ENCODE measurements around the gene GPR63. TPM values are rescaled to one million over a fixed set of nuclear protein-coding genes. Genes with fewer than 3 reads are reported as not detected.

Gene GPR63
- total and polyA plus RNA-seq, 2 of the 4 experiments (the other 2 are of a cell fraction) = 0.36 to 0.44 TPM

GRCh38 chr6:96856856-96857255 is 19.6 kb upstream of the GPR63 start:
- H2AK9ac ChIP-seq (replicated peaks; ENCODE audit: low read depth, low read length, poor library complexity) = no peak overlapping the region
- H3K23ac ChIP-seq (ENCODE audit: low read depth, low read length) = no peak overlapping the region
- no peak overlapping the region for H3K27ac ChIP-seq (ENCODE audit: insufficient read depth, low read length)
- no peak overlapping the region for H4K8ac ChIP-seq (ENCODE audit: low read depth in 2 of 2, low read length in 2 of 2)
- no peak overlapping the region for H3K56ac ChIP-seq (ENCODE audit: extremely low read depth, insufficient read depth, low read length)
- in situ Hi-C loops (cut with MboI; ENCODE audit: low sequenced_read_pairs) (no loop called here), intact Hi-C loops (cut with micrococcal nuclease) (no loop called here), dilution Hi-C loops (cut with HindIII; ENCODE audit: low sequenced_read_pairs, unreplicated experiment) (no loop called here)
- no peaks in the 10 kb centered on the region for H4K20me1 ChIP-seq (ENCODE audit: insufficient read depth, low read length)
- no peak overlapping the region for H2BK15ac ChIP-seq (ENCODE audit: low read depth, low read length)
- no peak overlapping the region for H3K4ac ChIP-seq (ENCODE audit: low read depth, low read length)
- no peak overlapping the region for H4K91ac ChIP-seq (ENCODE audit: insufficient read depth, low read depth, low read length)
- no peaks in the 10 kb centered on the region for H3K79me1 ChIP-seq (ENCODE audit: low read depth in 1 of 2, low read length in 2 of 2)
- BruUV-seq (replicated peaks) = no TSS peak
- no peak overlapping the region for H2BK120ac ChIP-seq (ENCODE audit: low read depth, low read length)
- H2BK20ac ChIP-seq (ENCODE audit: low read depth, low read length) = no peak overlapping the region
- H2BK5ac ChIP-seq (ENCODE audit: low read depth, low read length, poor library complexity, severe bottlenecking) = no peak overlapping the region
- H3K4me2 ChIP-seq (ENCODE audit: low read depth, low read length) = no peak overlapping the region
- no peaks in the 10 kb centered on the region for H3K36me3 ChIP-seq (ENCODE audit: control insufficient read depth, insufficient read depth, low read length)
- H3K4me1 ChIP-seq (ENCODE audit: control insufficient read depth, insufficient read depth, low read length) = no peaks in the 10 kb centered on the region
- ChIA-PET POLR2A (ENCODE audit: unreplicated experiment) (no interaction called here), CTCF (no interaction called here)
- no peak overlapping the region for H3K18ac ChIP-seq (ENCODE audit: low read depth, low read length)
- no peaks in the 10 kb centered on the region for H3K9me1 ChIP-seq (ENCODE audit: insufficient read depth, low read length)
- ATAC-seq (ENCODE audit: low read depth) (no peak), DNase-seq (no peak)
- peaks cover 3% of the 10 kb centered on the region for H3K27me3 ChIP-seq (ENCODE audit: control insufficient read depth, insufficient read depth, low read length)
- no peak overlapping the region for H2AK5ac ChIP-seq (ENCODE audit: low read depth, low read length)
- H3K4me3 ChIP-seq (ENCODE audit: insufficient read depth, low read depth, low read length) = no peak overlapping the region
- TF ChIP-seq USF2 (IDR thresholded peaks at IDR 0.05; ENCODE audit: low read depth, low read length) (no peak), RCOR1 (IDR thresholded peaks at IDR 0.05; ENCODE audit: insufficient replicate concordance, low read length) (no peak), ELK1 (IDR thresholded peaks at IDR 0.05; ENCODE audit: borderline replicate concordance, low read depth, low read length) (no peak), MAFK (IDR thresholded peaks at IDR 0.05; ENCODE audit: low read depth, low read length) (no peak), RFX5 (IDR thresholded peaks at IDR 0.05; ENCODE audit: low read depth, low read length) (no peak), POLR2A (IDR thresholded peaks at IDR 0.05; ENCODE audit: low read depth, low read length) (no peak), CEBPB (IDR thresholded peaks at IDR 0.05; ENCODE audit: low read depth, low read length) (no peak), SMC3 (IDR thresholded peaks at IDR 0.05; ENCODE audit: low read depth, low read length) (no peak), BHLHE40 (IDR thresholded peaks at IDR 0.05; ENCODE audit: low read depth, low read length) (no peak)
- no peak overlapping the region for H2AFZ ChIP-seq (replicated peaks; ENCODE audit: low read length, poor library complexity)
- H3K14ac ChIP-seq (replicated peaks; ENCODE audit: low read depth, low read length) = no peak overlapping the region
- WGBS, 2 experiments (ENCODE audit: extremely low coverage in 2 of 2, insufficient read length in 1 of 2) = no CpG with 5 or more reads among the region's 1 CpG
- no peak overlapping the region for H4K5ac ChIP-seq (ENCODE audit: low read depth, low read length)
- no peaks in the 10 kb centered on the region for H3K9me3 ChIP-seq (ENCODE audit: control insufficient read depth, insufficient read depth, low read length)
- H3K9ac ChIP-seq (ENCODE audit: low read depth, low read length) = no peak overlapping the region
